Measurements from ENCODE around the gene SCUBE1.

DNA sequence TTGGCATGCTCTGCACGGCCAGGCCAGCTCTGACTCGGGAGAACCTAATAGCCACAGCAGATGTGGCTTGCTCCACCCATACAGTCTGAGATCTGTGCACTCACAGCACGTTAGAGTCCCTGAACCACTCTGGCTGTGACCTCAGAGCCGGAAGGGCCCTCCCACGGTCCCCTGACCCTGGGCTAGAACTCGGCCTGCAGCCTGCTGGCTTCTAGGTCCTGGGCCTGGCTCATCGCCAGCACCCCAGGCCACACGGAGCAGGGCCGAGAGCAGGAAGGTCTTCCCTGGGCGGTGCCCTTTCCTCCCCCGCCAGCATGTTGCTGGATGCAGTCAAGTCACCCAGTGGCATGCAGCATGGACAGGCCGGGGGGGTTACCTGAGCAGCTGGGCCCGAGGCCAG is 120.9 kb downstream of the SCUBE1 start:
- TF ChIP-seq CTCF (IDR thresholded peaks at IDR 0.05; ENCODE audit: low read length), result no peak
- no peak for TF ChIP-seq EZH2 (IDR thresholded peaks at IDR 0.05; ENCODE audit: borderline replicate concordance, low read length)

Measured in OCI-LY1 (cell line).